Kidney epithelial cell (primary cell): ENCODE measurements around the gene UBE2K. TPM values are rescaled to one million over a fixed set of nuclear protein-coding genes. Genes with fewer than 3 reads are reported as not detected.
"Not testable (repeated sequence)": the region's sequence is repeated elsewhere in the genome, so short reads cannot be mapped to it uniquely, and the experiment has no call there.

ENCODE experiments used
- DNase-seq: peaks from one replicate; pipeline ENCODE4 v3.0.0-alpha.2; 2010; ENCODE audit warnings: low read depth
- H3K27me3 ChIP-seq: 2 replicates; pipeline ENCODE4 v1.6.0; 2011; ENCODE audit warnings: low read length; ENCODE audit not compliant: control insufficient read depth, insufficient read depth
- H3K36me3 ChIP-seq: 2 replicates; pipeline ENCODE4 v1.5.1; 2011; ENCODE audit warnings: low read length; ENCODE audit not compliant: control insufficient read depth, insufficient read depth
- H3K4me3 ChIP-seq: 2 replicates; pipeline ENCODE4 v1.5.1; 2011; ENCODE audit warnings: low read depth, mild to moderate bottlenecking, control low read depth, low read length
- total RNA-seq: library from RNA; depleted of rRNA; stranded (reverse); fragments of >200 nt; gene quantifications from 2 replicates; pipeline ENCODE4 v1.2.3, GENCODE V29; 2015
- TF ChIP-seq, protein P1 (sequence below): IDR thresholded peaks from 2 replicates; pipeline ENCODE4 v1.5.1; 2011; ENCODE audit warnings: mild to moderate bottlenecking, moderate library complexity, low read length, control low read depth, inconsistent platforms; ENCODE audit not compliant: insufficient read depth, poor library complexity, severe bottlenecking

The UBE2K gene
- total RNA-seq, 1 donor from 2014 or later = 24.9 TPM

- no peaks in the 10 kb centered on the region for H3K36me3 ChIP-seq
- no peak overlapping the region for H3K4me3 ChIP-seq
- TF ChIP-seq, protein P1, sequence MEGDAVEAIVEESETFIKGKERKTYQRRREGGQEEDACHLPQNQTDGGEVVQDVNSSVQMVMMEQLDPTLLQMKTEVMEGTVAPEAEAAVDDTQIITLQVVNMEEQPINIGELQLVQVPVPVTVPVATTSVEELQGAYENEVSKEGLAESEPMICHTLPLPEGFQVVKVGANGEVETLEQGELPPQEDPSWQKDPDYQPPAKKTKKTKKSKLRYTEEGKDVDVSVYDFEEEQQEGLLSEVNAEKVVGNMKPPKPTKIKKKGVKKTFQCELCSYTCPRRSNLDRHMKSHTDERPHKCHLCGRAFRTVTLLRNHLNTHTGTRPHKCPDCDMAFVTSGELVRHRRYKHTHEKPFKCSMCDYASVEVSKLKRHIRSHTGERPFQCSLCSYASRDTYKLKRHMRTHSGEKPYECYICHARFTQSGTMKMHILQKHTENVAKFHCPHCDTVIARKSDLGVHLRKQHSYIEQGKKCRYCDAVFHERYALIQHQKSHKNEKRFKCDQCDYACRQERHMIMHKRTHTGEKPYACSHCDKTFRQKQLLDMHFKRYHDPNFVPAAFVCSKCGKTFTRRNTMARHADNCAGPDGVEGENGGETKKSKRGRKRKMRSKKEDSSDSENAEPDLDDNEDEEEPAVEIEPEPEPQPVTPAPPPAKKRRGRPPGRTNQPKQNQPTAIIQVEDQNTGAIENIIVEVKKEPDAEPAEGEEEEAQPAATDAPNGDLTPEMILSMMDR = no peak
- no peak for DNase-seq
- H3K27me3 ChIP-seq = no peaks in the 10 kb centered on the region
Observed at GRCh38 chr4:39729557-39729956, 31.6 kb downstream of the UBE2K start.

DNA sequence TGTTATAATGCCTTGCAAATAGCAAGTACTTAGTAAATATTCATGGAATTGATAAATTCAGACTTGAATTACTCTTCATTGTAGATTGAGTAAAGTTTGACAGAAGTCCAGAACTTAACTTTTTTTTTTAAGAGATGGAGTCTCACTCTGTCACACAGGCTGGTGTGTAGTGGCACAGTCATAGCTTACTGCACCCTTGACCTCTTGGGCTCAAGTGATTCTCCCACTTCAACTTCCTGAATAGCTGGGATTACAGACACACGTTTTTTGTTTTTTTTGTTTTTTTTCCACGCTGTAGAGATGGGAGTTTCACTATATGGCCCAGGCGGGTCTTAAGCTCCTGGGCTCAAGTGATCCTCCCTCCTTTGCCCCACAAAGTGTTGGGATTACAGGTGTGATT lies 32.1 kb downstream of the UBE2K start:
- H3K27me3 ChIP-seq = no peaks in the 10 kb centered on the region
- DNase-seq = no peak
- no peaks in the 10 kb centered on the region for H3K36me3 ChIP-seq
- H3K4me3 ChIP-seq = no peak overlapping the region
- TF ChIP-seq, protein P1 = no peak

DNA sequence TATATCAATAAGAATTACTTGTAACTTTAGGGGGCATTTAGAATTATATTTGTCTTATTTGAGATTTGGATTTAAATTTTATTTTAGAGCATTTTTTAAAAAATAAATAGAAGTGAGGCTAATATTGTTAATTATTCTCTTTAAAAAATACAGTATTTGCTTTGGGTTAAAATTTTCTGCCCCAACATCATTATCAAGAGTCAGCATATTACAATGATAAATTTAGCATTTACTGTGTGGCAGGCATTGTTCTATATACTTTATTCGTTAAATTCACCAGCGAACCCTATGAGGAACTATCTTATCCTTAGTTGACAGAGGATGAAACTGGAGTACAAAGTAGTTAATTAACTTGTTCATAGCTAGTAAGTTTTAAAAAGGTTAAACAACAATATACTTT lies 34.0 kb downstream of the UBE2K start:
- DNase-seq = no peak
- TF ChIP-seq, protein P1 = no peak
- Histone ChIP-seq H3K27me3 (no peaks in the 10 kb centered on the region), H3K4me3 (no peak overlapping the region), H3K36me3 (no peaks in the 10 kb centered on the region)

DNA sequence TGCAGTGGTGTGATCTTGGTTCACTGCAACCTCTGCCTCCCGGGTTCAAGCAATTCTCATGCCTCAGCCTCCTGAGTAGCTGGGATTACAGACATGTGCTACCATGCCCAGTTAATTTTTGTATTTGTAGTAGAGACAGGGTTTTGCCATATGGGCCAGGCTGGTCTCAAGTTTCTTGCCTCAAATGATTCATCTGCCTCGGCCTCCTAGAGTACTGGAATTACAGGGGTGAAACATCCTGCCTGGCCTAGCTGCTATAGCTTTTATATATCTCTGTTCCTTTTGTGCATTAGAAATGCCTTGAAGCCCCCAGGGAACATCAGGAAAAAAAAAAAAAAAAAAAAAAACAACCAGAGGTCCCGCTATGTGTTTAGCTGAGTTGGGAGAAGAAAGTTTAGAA lies 34.8 kb downstream of the UBE2K start:
- peak; percentile 48 for DNase-seq
- Histone ChIP-seq H3K36me3 (no peaks in the 10 kb centered on the region), H3K27me3 (no peaks in the 10 kb centered on the region), H3K4me3 (no peak overlapping the region)
- TF ChIP-seq, protein P1 = no peak

- not testable (repeated sequence) for H3K36me3 ChIP-seq, DNase-seq, H3K4me3 ChIP-seq, H3K27me3 ChIP-seq
Observed at GRCh38 chr4:39739591-39739990, 41.7 kb downstream of the UBE2K start.

GRCh38 chr4:39741401-39741800 lies 43.5 kb downstream of the UBE2K start:
- DNase-seq = no peak
- Histone ChIP-seq H3K36me3 (no peaks in the 10 kb centered on the region), H3K27me3 (no peaks in the 10 kb centered on the region), H3K4me3 (no peak overlapping the region)
- TF ChIP-seq, protein P1 = no peak
